Measurements from ENCODE around the gene R3HDM2.

DNA sequence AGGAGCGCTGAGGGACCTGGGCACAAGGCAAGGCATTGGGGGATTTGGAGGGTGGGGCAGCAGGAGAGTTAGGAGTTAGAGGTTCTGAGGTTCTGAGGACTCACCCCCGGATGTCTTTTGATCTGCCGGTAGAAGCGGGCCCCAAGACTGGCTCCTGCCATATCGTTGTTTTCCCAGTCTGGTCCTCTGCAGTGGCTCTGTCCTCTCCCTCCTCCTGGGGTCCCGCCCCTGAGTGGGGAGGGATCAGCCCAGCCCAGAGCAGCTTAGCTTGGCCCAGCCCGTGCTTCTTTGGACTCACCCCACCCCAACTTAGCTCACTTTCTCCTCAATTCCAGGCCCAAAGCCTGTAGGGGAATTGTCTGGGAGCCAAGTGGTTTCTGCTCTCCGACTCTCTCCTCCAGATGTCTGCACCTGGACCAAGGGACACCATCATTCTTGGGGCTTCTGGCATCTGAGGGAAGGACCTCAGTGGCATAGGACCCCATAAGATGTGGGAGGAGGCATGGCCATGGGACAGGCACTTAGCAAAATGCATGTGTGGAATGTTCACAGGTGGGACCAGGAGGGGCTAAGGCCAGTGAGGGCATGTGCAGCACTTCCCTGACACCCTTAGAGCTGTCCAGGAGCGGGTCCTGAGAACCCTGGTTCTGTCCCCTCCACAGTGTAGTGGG is 193.8 kb downstream of the R3HDM2 start:
- TF ChIP-seq, protein P1, sequence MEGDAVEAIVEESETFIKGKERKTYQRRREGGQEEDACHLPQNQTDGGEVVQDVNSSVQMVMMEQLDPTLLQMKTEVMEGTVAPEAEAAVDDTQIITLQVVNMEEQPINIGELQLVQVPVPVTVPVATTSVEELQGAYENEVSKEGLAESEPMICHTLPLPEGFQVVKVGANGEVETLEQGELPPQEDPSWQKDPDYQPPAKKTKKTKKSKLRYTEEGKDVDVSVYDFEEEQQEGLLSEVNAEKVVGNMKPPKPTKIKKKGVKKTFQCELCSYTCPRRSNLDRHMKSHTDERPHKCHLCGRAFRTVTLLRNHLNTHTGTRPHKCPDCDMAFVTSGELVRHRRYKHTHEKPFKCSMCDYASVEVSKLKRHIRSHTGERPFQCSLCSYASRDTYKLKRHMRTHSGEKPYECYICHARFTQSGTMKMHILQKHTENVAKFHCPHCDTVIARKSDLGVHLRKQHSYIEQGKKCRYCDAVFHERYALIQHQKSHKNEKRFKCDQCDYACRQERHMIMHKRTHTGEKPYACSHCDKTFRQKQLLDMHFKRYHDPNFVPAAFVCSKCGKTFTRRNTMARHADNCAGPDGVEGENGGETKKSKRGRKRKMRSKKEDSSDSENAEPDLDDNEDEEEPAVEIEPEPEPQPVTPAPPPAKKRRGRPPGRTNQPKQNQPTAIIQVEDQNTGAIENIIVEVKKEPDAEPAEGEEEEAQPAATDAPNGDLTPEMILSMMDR (IDR thresholded peaks at IDR 0.05; ENCODE audit: insufficient read depth, low read depth, low read length), result no peak
- TF ChIP-seq EZH2 (IDR thresholded peaks at IDR 0.05; ENCODE audit: insufficient read depth, low read length), result no peak

Measured in astrocyte (in vitro differentiated cells and primary cell).